ENCODE results near the gene PLD2.

PLD2 gene

DNA sequence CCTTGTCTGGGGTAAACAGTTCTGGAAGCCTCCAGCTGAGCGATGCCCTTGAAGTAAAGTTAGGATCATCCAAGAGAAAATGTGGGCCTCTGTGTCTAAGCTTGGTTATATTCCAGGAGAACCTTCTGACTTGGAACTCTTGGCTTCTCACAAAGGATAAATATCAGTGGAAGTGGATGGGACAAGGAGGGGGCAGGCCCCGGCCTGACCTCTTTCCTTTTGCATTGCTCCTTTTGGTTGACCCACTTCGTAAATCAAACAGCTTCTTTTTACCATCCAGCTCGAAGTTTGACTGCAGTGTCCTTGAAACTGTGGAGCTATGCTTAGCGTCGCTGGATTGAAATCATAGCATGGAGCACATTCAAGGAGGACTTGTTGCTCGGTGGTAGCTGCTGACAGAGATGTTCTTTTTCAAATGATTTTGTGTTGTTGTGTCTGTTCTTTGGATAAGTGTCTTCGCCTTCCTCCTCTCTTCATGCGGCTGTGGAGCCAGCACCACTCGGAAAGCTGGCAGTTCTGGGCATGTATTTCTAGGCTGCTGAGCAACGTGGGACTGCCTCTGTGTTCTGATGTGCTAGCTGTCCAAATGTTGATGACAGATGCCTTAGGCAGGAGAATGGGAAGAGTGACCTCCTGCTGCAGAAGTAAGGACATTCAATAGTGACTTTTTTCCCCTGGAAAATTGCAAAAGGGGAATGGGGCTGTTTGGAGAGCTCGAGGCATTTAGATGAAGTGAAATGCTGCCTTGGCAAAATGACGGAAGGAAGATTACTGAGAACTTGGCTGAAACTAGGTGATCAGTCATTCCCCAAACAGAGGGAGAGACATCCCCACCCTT, 30.7 kb downstream of the PLD2 start:
- TF ChIP-seq, protein P1, sequence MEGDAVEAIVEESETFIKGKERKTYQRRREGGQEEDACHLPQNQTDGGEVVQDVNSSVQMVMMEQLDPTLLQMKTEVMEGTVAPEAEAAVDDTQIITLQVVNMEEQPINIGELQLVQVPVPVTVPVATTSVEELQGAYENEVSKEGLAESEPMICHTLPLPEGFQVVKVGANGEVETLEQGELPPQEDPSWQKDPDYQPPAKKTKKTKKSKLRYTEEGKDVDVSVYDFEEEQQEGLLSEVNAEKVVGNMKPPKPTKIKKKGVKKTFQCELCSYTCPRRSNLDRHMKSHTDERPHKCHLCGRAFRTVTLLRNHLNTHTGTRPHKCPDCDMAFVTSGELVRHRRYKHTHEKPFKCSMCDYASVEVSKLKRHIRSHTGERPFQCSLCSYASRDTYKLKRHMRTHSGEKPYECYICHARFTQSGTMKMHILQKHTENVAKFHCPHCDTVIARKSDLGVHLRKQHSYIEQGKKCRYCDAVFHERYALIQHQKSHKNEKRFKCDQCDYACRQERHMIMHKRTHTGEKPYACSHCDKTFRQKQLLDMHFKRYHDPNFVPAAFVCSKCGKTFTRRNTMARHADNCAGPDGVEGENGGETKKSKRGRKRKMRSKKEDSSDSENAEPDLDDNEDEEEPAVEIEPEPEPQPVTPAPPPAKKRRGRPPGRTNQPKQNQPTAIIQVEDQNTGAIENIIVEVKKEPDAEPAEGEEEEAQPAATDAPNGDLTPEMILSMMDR (IDR thresholded peaks at IDR 0.05; ENCODE audit: low read depth, low read length), result no peak
- Histone ChIP-seq H3K27ac (peak overlapping the region; percentile 96), H3K27me3 (ENCODE audit: insufficient read depth, low read depth, severe bottlenecking) (no peaks in the 10 kb centered on the region), H3K9me3 (ENCODE audit: severe bottlenecking) (no peaks in the 10 kb centered on the region), H3K36me3 (peaks cover 68% of the 10 kb centered on the region), H3K4me3 (ENCODE audit: low read depth, low read length) (no peak overlapping the region)
- no peak for DNase-seq

GRCh38 chr17:4838309-4838785, 31.4 kb downstream of the PLD2 start:
- DNase-seq, result no peak
- peak overlapping the region; percentile 96 for H3K27ac ChIP-seq
- peaks cover 75% of the 10 kb centered on the region for H3K36me3 ChIP-seq
- H3K4me3 ChIP-seq (ENCODE audit: low read depth, low read length), result no peak overlapping the region
- TF ChIP-seq, protein P1 (IDR thresholded peaks at IDR 0.05; ENCODE audit: low read depth, low read length), result no peak
- no peaks in the 10 kb centered on the region for H3K9me3 ChIP-seq (ENCODE audit: severe bottlenecking)
- no peaks in the 10 kb centered on the region for H3K27me3 ChIP-seq (ENCODE audit: insufficient read depth, low read depth, severe bottlenecking)

- TF ChIP-seq, protein P1 (IDR thresholded peaks at IDR 0.05; ENCODE audit: low read depth, low read length), result no peak
- Histone ChIP-seq H3K4me3 (ENCODE audit: low read depth, low read length) (no peak overlapping the region), H3K27ac (peak overlapping the region; percentile 28), H3K9me3 (ENCODE audit: severe bottlenecking) (no peaks in the 10 kb centered on the region), H3K36me3 (peaks cover 84% of the 10 kb centered on the region), H3K27me3 (ENCODE audit: insufficient read depth, low read depth, severe bottlenecking) (no peaks in the 10 kb centered on the region)
- no peak for DNase-seq
These were observed 32.3 kb downstream of the PLD2 start for GRCh38 chr17:4839221-4839620.

DNA sequence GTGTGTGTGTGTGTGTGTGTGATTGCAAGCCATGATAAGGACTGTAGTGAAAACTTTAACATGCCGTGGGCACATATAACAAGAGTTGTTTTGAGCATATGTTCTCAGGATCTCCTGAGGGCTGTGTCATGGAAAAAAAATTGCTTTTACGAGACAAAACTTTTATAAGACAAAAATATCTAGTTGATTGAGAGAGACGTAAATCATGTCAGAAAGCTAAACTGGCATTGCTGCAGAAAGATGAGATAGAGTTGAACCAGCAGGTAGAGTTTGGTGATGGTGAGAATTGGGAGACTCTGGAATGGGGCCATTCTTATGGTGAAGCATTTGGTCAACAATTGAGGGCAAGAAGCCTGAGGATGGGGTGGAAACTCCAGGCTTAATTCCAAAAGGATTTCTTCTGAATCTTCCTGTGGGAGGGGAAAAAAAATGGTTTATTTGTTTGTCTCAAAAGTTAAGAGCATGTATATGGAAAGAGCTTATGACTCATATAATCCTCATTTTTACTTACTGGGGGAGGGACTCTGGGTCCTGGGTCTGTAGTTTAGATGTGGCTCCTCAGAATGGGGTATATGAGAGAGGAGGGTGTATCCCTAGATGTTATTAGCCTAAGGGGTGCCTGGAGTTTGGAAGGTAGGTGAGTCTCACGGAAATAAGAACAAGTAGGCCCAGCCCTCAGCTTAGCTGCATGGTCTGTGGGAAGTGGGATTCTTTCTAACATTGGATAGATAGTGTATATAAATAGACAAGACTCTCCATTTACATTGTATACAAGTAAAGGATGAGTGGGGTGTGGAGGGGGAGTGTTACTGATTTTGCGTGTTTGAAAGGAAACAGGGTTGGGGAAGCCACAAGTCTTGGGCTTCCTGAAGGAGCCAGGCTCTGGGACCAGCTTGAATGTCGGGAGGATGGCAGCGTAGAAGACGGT, 33.3 kb downstream of the PLD2 start:
- DNase-seq, result no peak
- Histone ChIP-seq H3K27ac (peak overlapping the region; percentile 28; the same call in 1 of the 2 replicates), H3K4me3 (ENCODE audit: low read depth, low read length) (no peak overlapping the region), H3K36me3 (peaks cover 84% of the 10 kb centered on the region), H3K27me3 (ENCODE audit: insufficient read depth, low read depth, severe bottlenecking) (no peaks in the 10 kb centered on the region), H3K9me3 (ENCODE audit: severe bottlenecking) (no peaks in the 10 kb centered on the region)
- TF ChIP-seq, protein P1 (IDR thresholded peaks at IDR 0.05; ENCODE audit: low read depth, low read length), result no peak

DNA sequence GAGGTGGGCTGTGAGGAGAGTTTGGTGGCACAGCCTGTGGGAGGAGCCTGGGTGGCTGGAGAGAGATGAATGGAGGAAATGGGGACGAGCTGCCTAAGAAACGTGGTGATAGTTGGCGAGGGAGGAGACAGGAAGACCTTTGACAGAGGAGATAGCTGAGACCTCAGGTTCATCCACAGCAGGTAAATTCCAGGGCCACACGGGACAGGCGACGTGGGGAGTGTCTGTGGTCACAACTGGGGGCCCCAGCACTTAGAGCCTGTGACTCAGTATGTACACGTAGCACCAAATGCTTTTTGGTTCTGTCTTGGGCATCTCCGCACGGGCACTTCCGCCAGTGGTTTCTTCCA, 33.9 kb downstream of the PLD2 start:
- TF ChIP-seq, protein P1 (IDR thresholded peaks at IDR 0.05; ENCODE audit: low read depth, low read length), result no peak
- no peak overlapping the region for H3K4me3 ChIP-seq (ENCODE audit: low read depth, low read length)
- no peak overlapping the region for H3K27ac ChIP-seq
- peaks cover 89% of the 10 kb centered on the region for H3K36me3 ChIP-seq
- no peaks in the 10 kb centered on the region for H3K27me3 ChIP-seq (ENCODE audit: insufficient read depth, low read depth, severe bottlenecking)
- no peaks in the 10 kb centered on the region for H3K9me3 ChIP-seq (ENCODE audit: severe bottlenecking)
- no peak for DNase-seq

All from WERI-Rb-1 (cell line).